ENCODE results near the gene FKBP1A.

GRCh38 chr20:1357921-1358671, 34.8 kb downstream of the FKBP1A start:
- TF ChIP-seq BHLHE40 (IDR thresholded peaks at IDR 0.05; ENCODE audit: borderline replicate concordance): no peak
- TF ChIP-seq FOXM1 (IDR thresholded peaks at IDR 0.05; ENCODE audit: borderline replicate concordance): no peak
- no peak for TF ChIP-seq ZNF384 (IDR thresholded peaks at IDR 0.05)
- TF ChIP-seq LEF1 (IDR thresholded peaks at IDR 0.05; ENCODE audit: borderline replicate concordance): no peak
- TF ChIP-seq ARNT (IDR thresholded peaks at IDR 0.05): no peak
- TF ChIP-seq SUZ12 (IDR thresholded peaks at IDR 0.05): no peak
- TF ChIP-seq PKNOX1 (IDR thresholded peaks at IDR 0.05): no peak
